ENCODE data around the gene CCDC88C. TPM values are rescaled to one million over a fixed set of nuclear protein-coding genes. Genes with fewer than 3 reads are reported as not detected.

Gene CCDC88C
- total RNA-seq, 1 donor from 2014 or later: 44.6 TPM

DNA sequence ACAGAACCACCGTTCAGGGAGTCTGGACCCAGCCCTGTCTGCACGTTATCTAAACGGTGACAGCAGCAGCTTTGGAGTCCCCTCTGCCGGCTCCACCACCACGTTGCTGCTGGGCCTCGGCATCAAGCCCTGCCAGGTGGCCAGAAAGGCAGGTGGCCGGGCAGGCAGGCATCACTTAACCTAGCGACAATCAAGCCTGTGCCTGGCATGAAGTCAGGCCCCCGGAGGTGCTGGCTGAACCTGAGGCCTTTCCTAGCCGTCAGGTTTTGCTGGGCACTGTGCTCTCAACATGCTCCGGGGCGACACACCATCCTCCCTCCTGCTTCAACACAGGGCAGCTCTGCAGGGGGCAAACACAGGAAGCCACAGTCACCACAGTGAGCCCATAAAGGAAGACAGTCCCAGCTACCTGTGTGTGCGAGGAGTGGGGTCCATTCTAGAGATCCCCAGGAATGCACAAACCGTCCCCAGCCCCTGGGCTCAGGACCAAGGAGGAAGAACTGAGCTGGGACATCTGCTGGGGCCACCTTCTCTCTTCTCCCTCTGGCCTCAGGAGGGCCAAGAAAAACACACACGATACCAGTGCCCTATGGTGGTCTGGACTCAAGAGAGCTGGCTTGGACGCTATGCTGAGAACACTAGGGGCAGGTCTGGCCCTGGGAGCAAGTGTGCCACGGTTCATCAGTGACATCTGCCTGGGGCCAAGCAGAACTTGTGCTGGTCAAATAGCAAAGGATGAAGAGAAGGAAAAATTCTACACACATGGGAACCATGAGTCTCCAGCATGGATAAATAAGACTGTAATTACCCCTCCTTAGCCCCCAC, 44.7 kb downstream of the CCDC88C start:
- Mint-ChIP-seq H3K9me3 (no peaks in the 10 kb centered on the region), H3K27ac (ENCODE audit: unreplicated experiment) (peak overlapping the region; percentile 53), H3K4me1 (peaks cover 54% of the 10 kb centered on the region), H3K27me3 (ENCODE audit: low read depth) (no peaks in the 10 kb centered on the region), H3K4me3 (peak overlapping the region; percentile 25), H3K36me3 (ENCODE audit: low read depth) (no peaks in the 10 kb centered on the region)
- no peak for TF ChIP-seq CTCF (conservative IDR thresholded peaks at IDR 0.05)
- no peak for DNase-seq (ENCODE audit: low read depth, low spot score)

GRCh38 chr14:91371990-91372375, 45.6 kb downstream of the CCDC88C start:
- DNase-seq (ENCODE audit: low read depth, low spot score): no peak
- Mint-ChIP-seq H3K27ac (ENCODE audit: unreplicated experiment) (no peak overlapping the region), H3K4me3 (no peak overlapping the region), H3K27me3 (ENCODE audit: low read depth) (no peaks in the 10 kb centered on the region), H3K4me1 (peaks cover 54% of the 10 kb centered on the region), H3K9me3 (no peaks in the 10 kb centered on the region), H3K36me3 (ENCODE audit: low read depth) (no peaks in the 10 kb centered on the region)
- TF ChIP-seq CTCF (conservative IDR thresholded peaks at IDR 0.05): no peak

DNA sequence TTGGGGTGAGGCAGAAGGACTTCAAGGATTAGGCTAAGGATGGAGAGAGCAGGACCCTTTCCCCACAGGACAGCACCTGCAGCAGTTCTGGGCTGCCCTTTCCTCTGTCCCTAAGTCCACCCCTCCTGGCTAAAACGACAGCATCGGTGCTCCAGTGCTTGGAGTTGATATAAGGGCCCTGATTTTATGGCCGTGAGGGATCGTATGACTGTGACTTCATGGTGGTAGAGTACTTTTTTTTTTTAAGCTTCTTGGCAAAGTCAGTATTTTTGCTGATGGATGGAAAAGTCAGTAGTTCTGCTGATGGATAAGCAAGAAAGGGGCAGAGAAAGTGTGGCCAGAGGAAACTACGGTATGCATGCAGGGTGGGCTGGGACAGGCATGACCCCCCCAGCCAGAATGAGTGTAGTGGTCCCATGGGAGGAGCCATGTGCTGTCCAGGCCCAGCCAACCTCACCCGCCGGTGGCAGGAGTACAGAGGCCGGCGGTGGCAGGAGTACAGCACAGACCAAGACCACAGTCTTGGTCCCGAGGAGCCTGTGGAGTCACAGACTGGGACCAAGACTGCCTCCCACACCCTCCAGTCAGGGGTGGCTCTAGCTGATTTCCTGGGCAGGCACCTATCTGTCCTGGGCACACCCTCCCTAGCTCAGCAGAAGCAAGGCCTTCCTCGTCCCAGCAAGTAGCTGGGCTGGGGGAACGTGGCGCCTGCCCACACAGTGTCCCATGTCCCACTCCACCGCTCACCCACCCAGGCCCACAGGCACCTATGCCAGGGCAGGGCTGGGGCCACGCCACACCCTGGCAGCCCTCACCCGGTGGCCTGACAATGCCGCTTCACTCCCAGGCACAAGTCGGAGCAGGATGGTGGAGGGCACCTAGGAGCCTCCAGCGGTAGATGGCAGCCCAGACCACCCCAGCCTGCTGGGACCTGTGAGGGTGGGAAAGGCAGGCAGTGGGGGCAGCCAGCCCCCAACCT, 46.3 kb downstream of the CCDC88C start:
- Mint-ChIP-seq H3K4me3 (no peak overlapping the region), H3K27ac (ENCODE audit: unreplicated experiment) (no peak overlapping the region), H3K9me3 (no peaks in the 10 kb centered on the region), H3K27me3 (ENCODE audit: low read depth) (no peaks in the 10 kb centered on the region), H3K36me3 (ENCODE audit: low read depth) (no peaks in the 10 kb centered on the region), H3K4me1 (peaks cover 54% of the 10 kb centered on the region)
- TF ChIP-seq CTCF (conservative IDR thresholded peaks at IDR 0.05): no peak
- no peak for DNase-seq (ENCODE audit: low read depth, low spot score)

DNA sequence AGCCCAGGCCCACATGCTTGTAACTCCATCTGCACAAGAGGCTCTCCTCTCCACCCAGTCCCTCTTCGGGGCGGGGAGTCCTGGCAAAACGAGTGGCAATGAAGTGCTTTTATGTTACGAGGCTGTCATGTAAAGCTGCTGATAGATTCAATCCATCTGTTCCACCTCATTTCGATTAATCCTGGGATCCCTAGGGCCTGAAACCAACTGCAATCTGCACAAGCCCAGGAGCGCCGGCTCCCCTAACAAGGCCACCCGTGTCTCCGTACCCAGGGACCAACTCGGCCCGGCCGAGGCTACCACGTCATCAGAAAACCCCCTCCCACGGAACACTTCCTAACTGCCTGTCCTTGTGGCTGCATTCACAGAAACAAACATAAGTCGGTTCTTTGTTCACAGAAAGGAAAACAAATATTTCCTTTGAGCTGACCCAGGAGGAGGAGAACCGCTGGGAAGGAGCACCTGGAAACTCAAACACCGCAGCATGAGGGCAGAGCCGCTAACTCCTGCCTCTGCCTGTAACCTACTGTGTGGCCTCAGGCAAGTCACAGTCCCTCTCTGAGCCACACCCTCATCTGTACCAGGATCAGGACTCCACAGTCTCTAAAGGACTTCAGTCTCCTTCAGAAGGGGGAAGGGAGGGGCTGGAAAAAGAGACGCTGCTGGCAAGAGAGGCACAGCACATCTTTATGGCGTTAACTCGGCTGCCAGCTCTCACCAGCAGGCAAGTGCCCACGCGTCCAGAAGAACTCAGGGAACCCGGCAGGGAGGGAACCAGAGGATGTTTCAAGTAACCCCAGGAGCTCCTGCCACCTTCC, 47.8 kb downstream of the CCDC88C start:
- no peak overlapping the region for H3K27ac Mint-ChIP-seq (ENCODE audit: unreplicated experiment)
- H3K9me3 Mint-ChIP-seq: no peaks in the 10 kb centered on the region
- no peaks in the 10 kb centered on the region for H3K27me3 Mint-ChIP-seq (ENCODE audit: low read depth)
- no peak for DNase-seq (ENCODE audit: low read depth, low spot score)
- peaks cover 41% of the 10 kb centered on the region for H3K4me1 Mint-ChIP-seq
- no peak for TF ChIP-seq CTCF (conservative IDR thresholded peaks at IDR 0.05)
- peak overlapping the region; percentile 19 for H3K4me3 Mint-ChIP-seq
- no peaks in the 10 kb centered on the region for H3K36me3 Mint-ChIP-seq (ENCODE audit: low read depth)

All from neural crest cell (in vitro differentiated cells).